Measurements from ENCODE around the gene PPARD. TPM values are rescaled to one million over a fixed set of nuclear protein-coding genes. Genes with fewer than 3 reads are reported as not detected.

Gene PPARD
- total RNA-seq, 4 donors from 2014 or later, result 6.4 to 37.6 (median 14.3) TPM

DNA sequence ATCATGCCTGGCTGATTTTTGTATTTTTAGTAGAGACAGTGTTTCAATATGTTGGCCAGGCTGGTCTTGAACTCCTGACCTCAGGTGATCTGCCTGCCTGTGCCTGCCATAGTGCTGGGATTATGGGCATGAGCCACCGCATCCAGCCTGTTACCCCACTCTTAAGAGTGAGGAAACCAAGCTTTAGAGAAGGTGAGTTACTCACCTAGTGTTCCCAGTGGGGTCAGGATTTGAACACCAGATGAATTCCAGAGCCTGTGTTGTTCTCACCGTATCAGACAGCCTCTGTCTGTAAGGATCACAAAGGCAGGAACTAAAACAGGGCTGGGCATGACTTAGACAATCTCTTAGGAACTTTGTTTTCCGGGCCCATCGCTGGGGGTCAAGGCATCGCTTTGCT, 100.3 kb downstream of the PPARD start:
- DNase-seq (ENCODE audit: low spot score) (no peak), ATAC-seq (ENCODE audit: low FRiP score) (no peak)

DNA sequence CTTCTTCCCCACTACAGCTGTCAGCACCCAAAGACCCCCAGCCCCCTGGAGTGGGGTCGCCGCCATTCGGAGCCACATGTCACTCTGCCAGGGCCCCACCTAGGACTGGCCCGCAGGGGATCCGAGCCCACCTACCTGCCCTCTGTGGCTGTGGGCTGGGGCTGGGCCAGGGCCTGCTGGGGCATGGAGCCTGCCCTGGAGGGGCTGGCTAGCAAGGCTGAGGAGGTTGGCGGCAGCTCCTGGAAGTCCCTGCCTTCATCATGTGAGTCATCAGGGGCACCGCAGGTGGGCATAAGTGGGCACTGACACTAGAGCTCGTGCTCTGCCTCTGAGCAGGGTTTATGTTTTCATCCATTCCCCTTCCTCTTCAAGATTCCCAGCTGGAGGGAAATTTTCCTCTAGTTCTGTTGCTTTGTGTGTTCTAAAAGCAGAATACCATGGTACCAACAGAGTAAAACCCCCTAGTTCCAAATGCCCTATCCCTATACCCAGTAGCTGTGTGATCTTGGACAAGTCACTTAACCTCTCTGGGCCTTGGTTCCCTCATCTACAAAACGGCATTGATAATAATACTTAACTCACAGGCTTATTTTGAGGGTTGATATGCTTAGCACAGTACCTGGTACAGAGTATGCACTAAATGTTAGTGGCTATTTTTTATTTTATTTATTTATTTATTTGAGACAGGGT, 101.1 kb downstream of the PPARD start:
- no peak for ATAC-seq (ENCODE audit: low FRiP score)

More for the DNA sequence above, 100.3 kb downstream of the PPARD start:
- TF ChIP-seq, protein P1, sequence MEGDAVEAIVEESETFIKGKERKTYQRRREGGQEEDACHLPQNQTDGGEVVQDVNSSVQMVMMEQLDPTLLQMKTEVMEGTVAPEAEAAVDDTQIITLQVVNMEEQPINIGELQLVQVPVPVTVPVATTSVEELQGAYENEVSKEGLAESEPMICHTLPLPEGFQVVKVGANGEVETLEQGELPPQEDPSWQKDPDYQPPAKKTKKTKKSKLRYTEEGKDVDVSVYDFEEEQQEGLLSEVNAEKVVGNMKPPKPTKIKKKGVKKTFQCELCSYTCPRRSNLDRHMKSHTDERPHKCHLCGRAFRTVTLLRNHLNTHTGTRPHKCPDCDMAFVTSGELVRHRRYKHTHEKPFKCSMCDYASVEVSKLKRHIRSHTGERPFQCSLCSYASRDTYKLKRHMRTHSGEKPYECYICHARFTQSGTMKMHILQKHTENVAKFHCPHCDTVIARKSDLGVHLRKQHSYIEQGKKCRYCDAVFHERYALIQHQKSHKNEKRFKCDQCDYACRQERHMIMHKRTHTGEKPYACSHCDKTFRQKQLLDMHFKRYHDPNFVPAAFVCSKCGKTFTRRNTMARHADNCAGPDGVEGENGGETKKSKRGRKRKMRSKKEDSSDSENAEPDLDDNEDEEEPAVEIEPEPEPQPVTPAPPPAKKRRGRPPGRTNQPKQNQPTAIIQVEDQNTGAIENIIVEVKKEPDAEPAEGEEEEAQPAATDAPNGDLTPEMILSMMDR (IDR thresholded peaks at IDR 0.05), result no peak

DNA sequence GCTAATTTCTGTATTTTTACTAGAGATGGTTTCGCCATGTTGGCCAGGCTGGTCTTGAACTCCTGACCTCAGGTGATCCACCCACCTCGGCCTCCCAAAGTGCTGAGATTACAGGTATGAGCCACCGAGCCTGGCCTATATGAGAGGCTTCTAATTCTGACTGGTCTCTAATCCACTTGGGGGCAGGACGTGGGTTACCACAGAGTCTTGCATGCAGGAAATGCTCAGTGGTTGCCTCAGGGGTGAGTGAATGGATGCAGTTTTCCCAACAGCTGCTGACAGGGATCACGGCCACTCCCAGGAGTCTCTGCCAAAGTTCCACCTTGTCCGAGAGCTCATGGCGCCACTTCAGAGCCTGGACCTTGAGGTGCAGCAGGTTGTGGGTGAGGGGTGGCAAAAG, 103.3 kb downstream of the PPARD start:
- DNase-seq (ENCODE audit: low spot score), result no peak
- TF ChIP-seq, protein P1 (IDR thresholded peaks at IDR 0.05), result no peak
- ATAC-seq (ENCODE audit: low FRiP score), result no peak

More for the DNA sequence above, 101.1 kb downstream of the PPARD start:
- TF ChIP-seq, protein P1 (IDR thresholded peaks at IDR 0.05), result no peak
- no peak for DNase-seq (ENCODE audit: low spot score)

DNA sequence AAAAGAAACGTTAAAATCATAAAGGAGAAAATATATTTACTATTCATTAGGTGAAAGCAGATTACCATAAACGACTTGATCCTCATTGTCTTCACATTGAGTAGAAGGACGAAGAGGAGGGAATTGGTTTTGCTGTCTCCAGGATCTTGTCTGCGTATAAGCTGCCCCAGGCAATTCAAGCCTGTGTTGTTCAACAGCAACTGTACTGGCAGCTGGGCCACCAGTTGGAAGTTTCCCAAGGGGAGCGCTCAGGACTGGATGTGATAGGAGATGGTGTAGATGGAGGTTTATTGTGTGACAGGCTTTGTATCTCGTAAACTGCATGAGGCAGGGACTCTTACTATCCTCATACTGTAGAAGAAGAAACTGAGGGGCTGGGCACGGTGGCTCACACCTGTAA, 105.8 kb downstream of the PPARD start:
- TF ChIP-seq, protein P1 (IDR thresholded peaks at IDR 0.05), result no peak
- DNase-seq (ENCODE audit: low spot score) (no peak), ATAC-seq (ENCODE audit: low FRiP score) (no peak)

DNA sequence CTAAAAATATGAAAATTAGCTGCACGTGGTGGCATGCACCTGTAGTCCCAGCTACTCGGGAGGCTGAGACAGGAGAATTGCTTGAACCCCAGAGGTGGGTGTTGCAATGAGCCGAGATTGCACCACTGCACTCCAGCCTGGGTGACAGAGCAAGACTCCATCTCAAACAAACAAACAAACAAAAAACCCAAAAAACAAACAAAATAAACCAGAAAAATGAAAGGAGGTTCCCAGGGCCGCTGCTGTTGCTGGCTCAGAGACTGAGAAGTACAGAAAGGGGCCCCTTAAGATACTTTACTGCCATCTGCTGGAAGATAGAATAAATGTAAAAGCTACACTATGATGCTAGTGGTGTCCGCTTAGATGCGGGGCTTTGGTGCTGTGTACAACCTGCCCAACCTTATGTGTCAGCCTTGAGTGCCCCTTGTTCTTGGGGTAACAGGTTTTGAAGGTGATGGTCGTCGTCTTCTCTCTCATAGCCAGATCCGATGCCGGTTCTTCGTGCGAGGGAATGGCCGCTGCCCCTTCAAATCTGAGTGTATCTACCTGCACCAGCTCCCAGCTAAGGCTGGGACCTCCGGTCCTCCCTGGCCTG, 107.0 kb downstream of the PPARD start:
- DNase-seq (ENCODE audit: low spot score) (no peak), ATAC-seq (ENCODE audit: low FRiP score) (peak; percentile 50)
- TF ChIP-seq, protein P1 (IDR thresholded peaks at IDR 0.05), result peak in 1 of 3 donors; percentile 13

DNA sequence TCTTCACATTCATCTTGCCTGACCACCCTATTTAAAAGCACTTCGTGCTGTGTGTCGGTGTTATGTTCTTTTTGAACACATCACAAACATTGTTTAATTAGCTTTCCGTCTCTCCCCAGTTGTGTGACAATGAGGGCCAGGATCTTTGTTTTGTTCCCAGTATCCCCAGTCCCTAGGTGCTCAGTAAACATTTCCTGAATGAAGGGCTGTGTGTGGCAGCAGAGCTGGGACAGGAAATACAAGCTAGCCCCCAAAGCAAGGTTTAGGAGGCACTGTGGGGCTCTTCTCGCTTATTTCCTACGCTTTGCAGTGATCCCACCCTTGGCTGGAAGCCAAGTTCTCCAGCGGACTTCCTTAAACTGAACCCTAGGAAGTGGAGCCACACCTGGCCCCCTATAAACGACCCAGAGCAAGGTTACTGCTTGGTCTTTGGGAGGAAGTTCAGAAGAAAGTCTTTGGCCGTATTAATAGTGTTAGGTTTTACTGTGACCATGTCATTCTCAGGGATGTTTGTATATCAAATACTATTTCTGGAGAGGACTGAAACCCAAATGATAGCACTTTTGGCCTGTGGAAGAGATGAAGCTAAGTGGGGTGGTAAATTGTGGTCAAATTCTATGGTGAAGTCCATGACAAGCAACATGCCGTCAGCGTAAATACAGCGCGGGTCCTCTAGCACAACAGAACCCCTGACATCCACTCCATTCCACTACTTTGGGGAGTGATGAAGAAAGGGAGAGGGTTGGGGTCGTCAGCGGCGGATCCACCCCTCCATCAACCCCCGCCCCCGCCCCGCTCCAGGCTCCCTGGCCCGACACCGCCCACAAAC, 109.2 kb downstream of the PPARD start:
- TF ChIP-seq, protein P1 (IDR thresholded peaks at IDR 0.05), result no peak
- ATAC-seq (ENCODE audit: low FRiP score), result peak; percentile 2
- DNase-seq (ENCODE audit: low spot score), result no peak
